Subcutaneous adipose tissue (tissue), 4 donors: Measurements from ENCODE around the gene UNC5A. TPM values are rescaled to one million over a fixed set of nuclear protein-coding genes. Genes with fewer than 3 reads are reported as not detected.

Experiments
- CTCF ChIP-seq: fragments of 450-650 bp; IDR thresholded peaks from one replicate; pipeline ENCODE4 v1.5.1; 2016; ENCODE audit warnings: low read depth, mild to moderate bottlenecking, control low read depth, antibody characterized with exemption, moderate library complexity
- total RNA-seq, 4 donors: library from RNA; depleted of rRNA; stranded (reverse); fragments of >200 nt; gene quantifications; one replicate each; pipeline ENCODE4 v1.1.0, GENCODE V29; 2016

Gene UNC5A
- total RNA-seq, 4 donors from 2014 or later, result 0.17 to 0.19 TPM; not detected in 2

DNA sequence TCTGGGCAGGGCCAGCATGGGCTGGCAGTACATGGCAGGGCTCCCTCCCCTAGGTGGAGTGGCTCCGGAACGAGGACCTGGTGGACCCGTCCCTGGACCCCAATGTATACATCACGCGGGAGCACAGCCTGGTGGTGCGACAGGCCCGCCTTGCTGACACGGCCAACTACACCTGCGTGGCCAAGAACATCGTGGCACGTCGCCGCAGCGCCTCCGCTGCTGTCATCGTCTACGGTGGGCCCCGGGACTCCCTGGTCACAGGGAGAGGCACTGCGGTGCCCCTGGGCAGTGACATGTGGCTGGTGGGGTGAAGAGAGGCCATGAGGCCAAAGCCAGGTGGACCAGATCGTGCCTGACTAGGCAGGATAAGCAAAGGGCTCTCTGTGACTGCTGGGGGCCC lies 58.4 kb downstream of the UNC5A start:
- no peak for TF ChIP-seq CTCF

DNA sequence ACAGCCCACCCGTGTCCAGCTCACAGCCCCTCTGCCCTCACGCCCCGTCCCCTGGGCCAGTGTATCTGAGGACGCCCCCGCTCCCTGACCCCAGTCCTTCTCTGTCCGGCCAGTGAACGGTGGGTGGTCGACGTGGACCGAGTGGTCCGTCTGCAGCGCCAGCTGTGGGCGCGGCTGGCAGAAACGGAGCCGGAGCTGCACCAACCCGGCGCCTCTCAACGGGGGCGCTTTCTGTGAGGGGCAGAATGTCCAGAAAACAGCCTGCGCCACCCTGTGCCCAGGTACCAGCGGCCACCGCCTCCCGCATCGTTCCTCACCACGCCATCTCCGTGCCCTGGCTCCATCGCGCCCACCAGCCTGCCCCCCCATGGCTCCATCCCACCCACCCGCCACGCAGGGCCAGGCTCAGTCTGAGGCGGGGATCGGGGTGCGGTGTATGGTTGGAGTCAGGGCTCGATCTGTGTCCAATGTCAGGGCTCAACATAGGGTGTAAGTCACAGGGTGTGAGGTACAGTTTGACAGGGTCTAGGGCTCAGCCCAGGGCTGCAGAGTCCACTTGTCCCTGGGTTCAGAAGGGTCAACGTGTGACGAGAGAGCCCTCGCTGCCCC lies 59.2 kb downstream of the UNC5A start:
- TF ChIP-seq CTCF, result no peak

GRCh38 chr5:176870110-176870591 lies 59.8 kb downstream of the UNC5A start:
- no peak for TF ChIP-seq CTCF

DNA sequence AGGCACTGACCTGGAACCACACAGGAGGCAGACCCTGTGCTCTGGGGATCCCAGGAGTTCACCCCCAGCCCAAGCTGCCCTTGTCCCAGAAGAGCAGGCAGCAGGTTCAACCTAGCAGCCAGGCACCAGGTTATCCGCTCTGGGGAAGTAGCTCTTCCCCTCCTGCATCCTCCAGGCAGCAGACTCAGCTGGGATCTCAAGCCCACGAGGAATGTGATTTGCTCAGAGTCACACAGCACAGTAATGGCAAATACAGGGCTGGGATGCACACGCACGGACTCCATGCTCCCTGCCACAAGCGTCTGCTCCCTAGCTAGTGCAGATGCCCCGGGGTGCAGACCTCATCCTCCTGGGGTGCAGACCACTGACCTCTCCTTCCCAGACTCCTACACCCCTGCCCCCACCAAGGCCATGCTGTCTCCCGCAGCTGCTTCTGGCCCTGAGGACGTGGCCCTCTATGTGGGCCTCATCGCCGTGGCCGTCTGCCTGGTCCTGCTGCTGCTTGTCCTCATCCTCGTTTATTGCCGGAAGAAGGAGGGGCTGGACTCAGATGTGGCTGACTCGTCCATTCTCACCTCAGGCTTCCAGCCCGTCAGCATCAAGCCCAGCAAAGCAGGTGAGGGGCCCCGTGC lies 63.3 kb downstream of the UNC5A start:
- TF ChIP-seq CTCF, result no peak

- no peak for TF ChIP-seq CTCF
Measured at GRCh38 chr5:176874198-176874780, 63.9 kb downstream of the UNC5A start.

GRCh38 chr5:176875014-176875550 lies 64.7 kb downstream of the UNC5A start:
- no peak for TF ChIP-seq CTCF

DNA sequence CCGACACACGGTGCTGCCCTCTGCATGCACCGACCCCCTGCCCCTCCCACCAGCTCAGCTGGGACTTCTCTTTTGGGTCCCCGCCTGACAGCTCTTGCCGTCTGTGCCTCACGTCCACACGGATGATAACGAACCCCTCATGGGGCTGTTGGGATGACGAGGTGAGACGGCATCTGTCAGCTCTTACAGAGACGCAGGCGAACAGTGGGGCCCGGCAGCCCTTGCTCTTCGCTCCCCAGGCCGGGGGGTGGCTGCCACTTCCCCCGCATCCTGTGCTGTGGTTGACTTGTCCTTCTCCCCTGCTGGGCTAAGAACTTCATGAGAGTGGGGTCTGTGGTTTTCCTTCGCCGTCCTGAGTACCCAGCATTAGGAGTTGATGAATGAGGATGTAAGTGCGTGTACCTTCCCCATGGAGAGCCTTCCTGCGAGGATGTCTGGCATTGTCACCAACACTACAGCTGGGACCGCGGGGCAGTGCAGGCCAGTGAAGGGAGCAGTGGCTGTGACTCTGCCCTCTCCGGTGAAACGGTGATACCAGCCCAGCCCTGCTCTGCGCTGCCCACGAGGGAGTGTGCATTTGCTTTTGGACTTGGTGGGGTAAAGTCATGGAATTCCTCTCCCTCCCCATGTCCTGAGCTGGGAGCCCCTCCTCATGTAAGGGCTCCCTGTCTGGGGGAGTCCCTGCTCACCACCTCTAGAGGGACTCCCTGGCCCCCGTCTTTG lies 65.6 kb downstream of the UNC5A start:
- TF ChIP-seq CTCF, result no peak
